WTC11 (cell line): ENCODE results near the gene KDM6B. TPM values are rescaled to one million over a fixed set of nuclear protein-coding genes. Genes with fewer than 3 reads are reported as not detected.

Experiments
- ATAC-seq: fragments of 200-7000 bp; cut with Tn5 transposase; 2 replicates; pipeline ENCODE4 v1.10.0; 2021; ENCODE audit warnings: mild to moderate bottlenecking, moderate library complexity
- CTCF ChIA-PET: fragments of 300-600 bp; sonication (Branson Sonifier 250); formaldehyde crosslinking; loops from one replicate; lab custom pipeline; 2021; ENCODE audit warnings: antibody characterized with exemption; lab: Charles Lee
- POLR2A ChIA-PET: fragments of 350-600 bp; sonication (Branson Sonifier 250); formaldehyde crosslinking; loops from one replicate; lab custom pipeline; 2021; ENCODE audit warnings: antibody characterized with exemption; lab: Charles Lee
- DNase-seq: peaks from one replicate; pipeline ENCODE4 v3.0.0; 2021; ENCODE audit warnings: low spot score
- H3K27ac Mint-ChIP-seq: 2 replicates; pipeline ENCODE4 v1.8.0; 2021; ENCODE audit warnings: mixed read lengths
- H3K27me3 Mint-ChIP-seq: 2 replicates; pipeline ENCODE4 v1.8.0; 2021; ENCODE audit warnings: low read depth, mild to moderate bottlenecking, moderate library complexity, mixed read lengths
- H3K36me3 Mint-ChIP-seq: 2 replicates; pipeline ENCODE4 v1.8.0; 2021; ENCODE audit warnings: mixed read lengths
- H3K4me1 Mint-ChIP-seq: 2 replicates; pipeline ENCODE4 v1.8.0; 2022; ENCODE audit warnings: mixed read lengths
- H3K4me3 Mint-ChIP-seq: 2 replicates; pipeline ENCODE4 v1.8.0; 2021; ENCODE audit warnings: mild to moderate bottlenecking, moderate library complexity, mixed read lengths
- H3K9me3 Mint-ChIP-seq: 2 replicates; pipeline ENCODE4 v1.8.0; 2021; ENCODE audit warnings: mixed read lengths
- CBFB ChIP-seq: sonication (generic); formaldehyde crosslinking; IDR thresholded peaks from 2 replicates; pipeline ENCODE4 v1.8.1; 2022; ENCODE audit warnings: mild to moderate bottlenecking, low read depth, missing genetic modification reagents
- EMX1 ChIP-seq: fragments of 250-450 bp; sonication (Bioruptor Pico); IDR thresholded peaks from 2 replicates; pipeline ENCODE4 v1.8.0; 2021; ENCODE audit warnings: mild to moderate bottlenecking
- GABPB1 ChIP-seq: sonication (generic); formaldehyde crosslinking; IDR thresholded peaks from 2 replicates; pipeline ENCODE4 v1.8.1; 2023; ENCODE audit warnings: mild to moderate bottlenecking, missing genetic modification reagents
- IRF2 ChIP-seq: sonication (generic); formaldehyde crosslinking; IDR thresholded peaks from 2 replicates; pipeline ENCODE4 v1.8.0; 2022; ENCODE audit warnings: low read depth, missing genetic modification reagents, borderline replicate concordance
- JAZF1 ChIP-seq: fragments of 250-450 bp; sonication (Bioruptor Pico); IDR thresholded peaks from 2 replicates; pipeline ENCODE4 v1.9.0; 2021; ENCODE audit warnings: moderate library complexity, mild to moderate bottlenecking, inconsistent platforms
- MLX ChIP-seq: sonication (generic); formaldehyde crosslinking; IDR thresholded peaks from 2 replicates; pipeline ENCODE4 v1.8.1; 2023; ENCODE audit warnings: mild to moderate bottlenecking, missing genetic modification reagents, moderate library complexity
- MYBL2 ChIP-seq: sonication (generic); formaldehyde crosslinking; IDR thresholded peaks from 2 replicates; pipeline ENCODE4 v1.8.1; 2023; ENCODE audit warnings: mild to moderate bottlenecking, moderate library complexity, missing genetic modification reagents
- NR2C2 ChIP-seq: sonication (generic); formaldehyde crosslinking; IDR thresholded peaks from 2 replicates; pipeline ENCODE4 v1.8.0; 2022; ENCODE audit warnings: mild to moderate bottlenecking, missing genetic modification reagents
- SMAD3 ChIP-seq: sonication (generic); formaldehyde crosslinking; IDR thresholded peaks from 2 replicates; pipeline ENCODE4 v1.8.0; 2022; ENCODE audit warnings: missing genetic modification reagents, mild to moderate bottlenecking, borderline replicate concordance
- TCF7 ChIP-seq: sonication (generic); formaldehyde crosslinking; IDR thresholded peaks from 2 replicates; pipeline ENCODE4 v1.8.0; 2022; ENCODE audit warnings: mild to moderate bottlenecking, low read depth, missing genetic modification reagents, moderate library complexity
- TP53 ChIP-seq: sonication (generic); formaldehyde crosslinking; IDR thresholded peaks from 2 replicates; pipeline ENCODE4 v1.8.1; 2023; ENCODE audit warnings: mild to moderate bottlenecking, missing genetic modification reagents
- ZNF263 ChIP-seq: sonication (generic); formaldehyde crosslinking; IDR thresholded peaks from 2 replicates; pipeline ENCODE4 v1.8.1; 2022; ENCODE audit warnings: low read depth, mild to moderate bottlenecking, moderate library complexity, missing genetic modification reagents
- ZNF532 ChIP-seq: fragments of 250-450 bp; sonication (Bioruptor Pico); IDR thresholded peaks from 2 replicates; pipeline ENCODE4 v1.9.0; 2021; ENCODE audit warnings: mild to moderate bottlenecking, borderline replicate concordance
- total RNA-seq: library from RNA; stranded (reverse); gene quantifications from 3 replicates; pipeline ENCODE4 v1.2.3, GENCODE V29; 2021
- TF ChIP-seq, protein P1 (sequence below): sonication (generic); formaldehyde crosslinking; IDR thresholded peaks from 2 replicates; pipeline ENCODE4 v1.8.1; 2022; ENCODE audit warnings: missing genetic modification reagents, borderline replicate concordance
- TF ChIP-seq, protein P2 (sequence below): fragments of 250-450 bp; sonication (Bioruptor Pico); IDR thresholded peaks from 2 replicates; pipeline ENCODE4 v1.8.0; 2021; ENCODE audit warnings: mild to moderate bottlenecking
- TF ChIP-seq, protein P3 (sequence below): sonication (generic); formaldehyde crosslinking; IDR thresholded peaks from 2 replicates; pipeline ENCODE4 v1.8.1; 2023; ENCODE audit warnings: mild to moderate bottlenecking, missing genetic modification reagents
- TF ChIP-seq, protein P4 (sequence below): sonication (generic); formaldehyde crosslinking; conservative IDR thresholded peaks from 2 replicates; pipeline ENCODE4 v1.8.1; 2022; ENCODE audit warnings: mild to moderate bottlenecking, missing genetic modification reagents
- TF ChIP-seq, protein P5 (sequence below): sonication (generic); formaldehyde crosslinking; IDR thresholded peaks from 2 replicates; pipeline ENCODE4 v1.8.0; 2022; ENCODE audit warnings: mild to moderate bottlenecking, missing genetic modification reagents
- TF ChIP-seq, protein P6 (sequence below): fragments of 250-450 bp; sonication (Bioruptor Pico); IDR thresholded peaks from 2 replicates; pipeline ENCODE4 v1.9.0; 2021; ENCODE audit warnings: mild to moderate bottlenecking
- TF ChIP-seq, protein P7 (sequence below): sonication (generic); formaldehyde crosslinking; conservative IDR thresholded peaks from 2 replicates; pipeline ENCODE4 v1.8.1; 2023; ENCODE audit warnings: mild to moderate bottlenecking, low read depth, missing genetic modification reagents, moderate library complexity

Gene KDM6B
- total RNA-seq, 1 experiment from 2014 or later, result 13.2 TPM

- ChIA-PET POLR2A (no interaction called here), CTCF (interaction anchor here (1.4 kb wide), 1 partner anchor 68 kb away, joined by 4 read pairs; no protein-coding TSS in a partner anchor)
Observed at GRCh38 chr17:7811251-7811650, 22.8 kb upstream of the KDM6B start.

More at GRCh38 chr17:7811251-7811650, 22.8 kb upstream of the KDM6B start:
- H3K27me3 Mint-ChIP-seq, result peaks cover 3% of the 10 kb centered on the region
- TF ChIP-seq, protein P1, sequence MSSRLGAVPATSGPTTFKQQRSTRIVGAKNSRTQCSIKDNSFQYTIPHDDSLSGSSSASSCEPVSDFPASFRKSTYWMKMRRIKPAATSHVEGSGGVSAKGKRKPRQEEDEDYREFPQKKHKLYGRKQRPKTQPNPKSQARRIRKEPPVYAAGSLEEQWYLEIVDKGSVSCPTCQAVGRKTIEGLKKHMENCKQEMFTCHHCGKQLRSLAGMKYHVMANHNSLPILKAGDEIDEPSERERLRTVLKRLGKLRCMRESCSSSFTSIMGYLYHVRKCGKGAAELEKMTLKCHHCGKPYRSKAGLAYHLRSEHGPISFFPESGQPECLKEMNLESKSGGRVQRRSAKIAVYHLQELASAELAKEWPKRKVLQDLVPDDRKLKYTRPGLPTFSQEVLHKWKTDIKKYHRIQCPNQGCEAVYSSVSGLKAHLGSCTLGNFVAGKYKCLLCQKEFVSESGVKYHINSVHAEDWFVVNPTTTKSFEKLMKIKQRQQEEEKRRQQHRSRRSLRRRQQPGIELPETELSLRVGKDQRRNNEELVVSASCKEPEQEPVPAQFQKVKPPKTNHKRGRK (CRISPR knock-in tag), result no peak
- no peak for TF ChIP-seq EMX1 (CRISPR knock-in tag)
- TF ChIP-seq, protein P2, sequence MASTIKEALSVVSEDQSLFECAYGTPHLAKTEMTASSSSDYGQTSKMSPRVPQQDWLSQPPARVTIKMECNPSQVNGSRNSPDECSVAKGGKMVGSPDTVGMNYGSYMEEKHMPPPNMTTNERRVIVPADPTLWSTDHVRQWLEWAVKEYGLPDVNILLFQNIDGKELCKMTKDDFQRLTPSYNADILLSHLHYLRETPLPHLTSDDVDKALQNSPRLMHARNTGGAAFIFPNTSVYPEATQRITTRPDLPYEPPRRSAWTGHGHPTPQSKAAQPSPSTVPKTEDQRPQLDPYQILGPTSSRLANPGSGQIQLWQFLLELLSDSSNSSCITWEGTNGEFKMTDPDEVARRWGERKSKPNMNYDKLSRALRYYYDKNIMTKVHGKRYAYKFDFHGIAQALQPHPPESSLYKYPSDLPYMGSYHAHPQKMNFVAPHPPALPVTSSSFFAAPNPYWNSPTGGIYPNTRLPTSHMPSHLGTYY (CRISPR knock-in tag), result no peak
- TF ChIP-seq SMAD3 (CRISPR knock-in tag), result no peak
- TF ChIP-seq, protein P3, sequence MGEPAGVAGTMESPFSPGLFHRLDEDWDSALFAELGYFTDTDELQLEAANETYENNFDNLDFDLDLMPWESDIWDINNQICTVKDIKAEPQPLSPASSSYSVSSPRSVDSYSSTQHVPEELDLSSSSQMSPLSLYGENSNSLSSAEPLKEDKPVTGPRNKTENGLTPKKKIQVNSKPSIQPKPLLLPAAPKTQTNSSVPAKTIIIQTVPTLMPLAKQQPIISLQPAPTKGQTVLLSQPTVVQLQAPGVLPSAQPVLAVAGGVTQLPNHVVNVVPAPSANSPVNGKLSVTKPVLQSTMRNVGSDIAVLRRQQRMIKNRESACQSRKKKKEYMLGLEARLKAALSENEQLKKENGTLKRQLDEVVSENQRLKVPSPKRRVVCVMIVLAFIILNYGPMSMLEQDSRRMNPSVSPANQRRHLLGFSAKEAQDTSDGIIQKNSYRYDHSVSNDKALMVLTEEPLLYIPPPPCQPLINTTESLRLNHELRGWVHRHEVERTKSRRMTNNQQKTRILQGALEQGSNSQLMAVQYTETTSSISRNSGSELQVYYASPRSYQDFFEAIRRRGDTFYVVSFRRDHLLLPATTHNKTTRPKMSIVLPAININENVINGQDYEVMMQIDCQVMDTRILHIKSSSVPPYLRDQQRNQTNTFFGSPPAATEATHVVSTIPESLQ, result no peak
- TF ChIP-seq MLX (CRISPR knock-in tag), result no peak
- TF ChIP-seq GABPB1 (CRISPR knock-in tag), result no peak
- TF ChIP-seq MYBL2 (CRISPR knock-in tag), result no peak
- TF ChIP-seq, protein P4, sequence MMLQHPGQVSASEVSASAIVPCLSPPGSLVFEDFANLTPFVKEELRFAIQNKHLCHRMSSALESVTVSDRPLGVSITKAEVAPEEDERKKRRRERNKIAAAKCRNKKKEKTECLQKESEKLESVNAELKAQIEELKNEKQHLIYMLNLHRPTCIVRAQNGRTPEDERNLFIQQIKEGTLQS (CRISPR knock-in tag), result no peak
- no peak for TF ChIP-seq ZNF263
- no peak for TF ChIP-seq TCF7 (CRISPR knock-in tag)
- TF ChIP-seq, protein P5, sequence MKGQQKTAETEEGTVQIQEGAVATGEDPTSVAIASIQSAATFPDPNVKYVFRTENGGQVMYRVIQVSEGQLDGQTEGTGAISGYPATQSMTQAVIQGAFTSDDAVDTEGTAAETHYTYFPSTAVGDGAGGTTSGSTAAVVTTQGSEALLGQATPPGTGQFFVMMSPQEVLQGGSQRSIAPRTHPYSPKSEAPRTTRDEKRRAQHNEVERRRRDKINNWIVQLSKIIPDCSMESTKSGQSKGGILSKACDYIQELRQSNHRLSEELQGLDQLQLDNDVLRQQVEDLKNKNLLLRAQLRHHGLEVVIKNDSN (CRISPR knock-in tag), result no peak
- TF ChIP-seq, protein P6, sequence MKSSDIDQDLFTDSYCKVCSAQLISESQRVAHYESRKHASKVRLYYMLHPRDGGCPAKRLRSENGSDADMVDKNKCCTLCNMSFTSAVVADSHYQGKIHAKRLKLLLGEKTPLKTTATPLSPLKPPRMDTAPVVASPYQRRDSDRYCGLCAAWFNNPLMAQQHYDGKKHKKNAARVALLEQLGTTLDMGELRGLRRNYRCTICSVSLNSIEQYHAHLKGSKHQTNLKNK (CRISPR knock-in tag), result no peak
- no peak for TF ChIP-seq JAZF1 (CRISPR knock-in tag)
- no peak for TF ChIP-seq ZNF532
- TF ChIP-seq IRF2 (CRISPR knock-in tag), result no peak
- TF ChIP-seq, protein P7, sequence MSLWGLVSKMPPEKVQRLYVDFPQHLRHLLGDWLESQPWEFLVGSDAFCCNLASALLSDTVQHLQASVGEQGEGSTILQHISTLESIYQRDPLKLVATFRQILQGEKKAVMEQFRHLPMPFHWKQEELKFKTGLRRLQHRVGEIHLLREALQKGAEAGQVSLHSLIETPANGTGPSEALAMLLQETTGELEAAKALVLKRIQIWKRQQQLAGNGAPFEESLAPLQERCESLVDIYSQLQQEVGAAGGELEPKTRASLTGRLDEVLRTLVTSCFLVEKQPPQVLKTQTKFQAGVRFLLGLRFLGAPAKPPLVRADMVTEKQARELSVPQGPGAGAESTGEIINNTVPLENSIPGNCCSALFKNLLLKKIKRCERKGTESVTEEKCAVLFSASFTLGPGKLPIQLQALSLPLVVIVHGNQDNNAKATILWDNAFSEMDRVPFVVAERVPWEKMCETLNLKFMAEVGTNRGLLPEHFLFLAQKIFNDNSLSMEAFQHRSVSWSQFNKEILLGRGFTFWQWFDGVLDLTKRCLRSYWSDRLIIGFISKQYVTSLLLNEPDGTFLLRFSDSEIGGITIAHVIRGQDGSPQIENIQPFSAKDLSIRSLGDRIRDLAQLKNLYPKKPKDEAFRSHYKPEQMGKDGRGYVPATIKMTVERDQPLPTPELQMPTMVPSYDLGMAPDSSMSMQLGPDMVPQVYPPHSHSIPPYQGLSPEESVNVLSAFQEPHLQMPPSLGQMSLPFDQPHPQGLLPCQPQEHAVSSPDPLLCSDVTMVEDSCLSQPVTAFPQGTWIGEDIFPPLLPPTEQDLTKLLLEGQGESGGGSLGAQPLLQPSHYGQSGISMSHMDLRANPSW, result no peak
- no peak for TF ChIP-seq CBFB (CRISPR knock-in tag)
- no peak for TF ChIP-seq NR2C2
- TF ChIP-seq TP53 (CRISPR knock-in tag), result no peak
- DNase-seq (no peak), ATAC-seq (no peak)
- H3K27ac Mint-ChIP-seq, result no peak overlapping the region
- H3K4me1 Mint-ChIP-seq, result no peaks in the 10 kb centered on the region
- H3K4me3 Mint-ChIP-seq, result no peak overlapping the region
- no peaks in the 10 kb centered on the region for H3K36me3 Mint-ChIP-seq
- no peaks in the 10 kb centered on the region for H3K9me3 Mint-ChIP-seq
